ENCODE measurements around the gene CHSY3.

Gene CHSY3

GRCh38 chr5:130032807-130033206 lies 128.5 kb downstream of the CHSY3 start:
- no peak for DNase-seq

- DNase-seq: no peak
These were observed 130.4 kb downstream of the CHSY3 start for GRCh38 chr5:130034566-130035210.

- no peak for DNase-seq
These were observed 131.1 kb downstream of the CHSY3 start for GRCh38 chr5:130035388-130035787.

- no peak for DNase-seq
These were observed 133.6 kb downstream of the CHSY3 start for GRCh38 chr5:130037905-130038304.

- DNase-seq: no peak
These were observed 139.6 kb downstream of the CHSY3 start for GRCh38 chr5:130043834-130044233.

- DNase-seq: no peak
These were observed 141.1 kb downstream of the CHSY3 start for GRCh38 chr5:130045334-130045733.

- no peak for DNase-seq
These were observed 146.3 kb downstream of the CHSY3 start for GRCh38 chr5:130050585-130050984.

GRCh38 chr5:130052752-130053151 lies 148.5 kb downstream of the CHSY3 start:
- no peak for DNase-seq

- DNase-seq: no peak
These were observed 151.3 kb downstream of the CHSY3 start for GRCh38 chr5:130055572-130055971.

- DNase-seq: no peak
These were observed 157.5 kb downstream of the CHSY3 start for GRCh38 chr5:130061746-130062145.

- DNase-seq: no peak
These were observed 159.3 kb downstream of the CHSY3 start for GRCh38 chr5:130063603-130064002.

- no peak for DNase-seq
These were observed 160.2 kb downstream of the CHSY3 start for GRCh38 chr5:130064484-130064883.

GRCh38 chr5:130065617-130066016 lies 161.4 kb downstream of the CHSY3 start:
- no peak for DNase-seq

GRCh38 chr5:130066644-130067043 lies 162.4 kb downstream of the CHSY3 start:
- no peak for DNase-seq

- no peak for DNase-seq
These were observed 163.1 kb downstream of the CHSY3 start for GRCh38 chr5:130067364-130067763.

- no peak for DNase-seq
These were observed 163.8 kb downstream of the CHSY3 start for GRCh38 chr5:130068101-130068500.

GRCh38 chr5:130068988-130069387 lies 164.7 kb downstream of the CHSY3 start:
- DNase-seq: no peak

GRCh38 chr5:130074820-130075219 lies 170.6 kb downstream of the CHSY3 start:
- no peak for DNase-seq

GRCh38 chr5:130077007-130077406 lies 172.7 kb downstream of the CHSY3 start:
- no peak for DNase-seq

- no peak for DNase-seq
These were observed 174.4 kb downstream of the CHSY3 start for GRCh38 chr5:130078661-130079060.

GRCh38 chr5:130090569-130091270 lies 186.5 kb downstream of the CHSY3 start:
- no peak for DNase-seq

- DNase-seq: no peak
These were observed 188.7 kb downstream of the CHSY3 start for GRCh38 chr5:130092991-130093390.

GRCh38 chr5:130096483-130096882 lies 192.2 kb downstream of the CHSY3 start:
- DNase-seq: no peak

- no peak for DNase-seq
These were observed 194.7 kb downstream of the CHSY3 start for GRCh38 chr5:130099008-130099407.

GRCh38 chr5:130102375-130102774 lies 198.1 kb downstream of the CHSY3 start:
- no peak for DNase-seq

Measured in NCI-H2029 (cell line).